HepG2 (cell line): ENCODE measurements around the gene SRCIN1. TPM values are rescaled to one million over a fixed set of nuclear protein-coding genes. Genes with fewer than 3 reads are reported as not detected.

Source experiments
- CREB3 ChIP-seq: sonication (generic); formaldehyde crosslinking; IDR thresholded peaks from 2 replicates; pipeline ENCODE4 v1.5.0; 2020; ENCODE audit warnings: missing genetic modification reagents
- GMEB1 ChIP-seq: sonication (generic); formaldehyde crosslinking; IDR thresholded peaks from 2 replicates; pipeline ENCODE4 v1.5.1; 2020; ENCODE audit warnings: missing genetic modification reagents, mild to moderate bottlenecking, borderline replicate concordance
- HDAC6 ChIP-seq: fragments of 200-600 bp; sonication (generic); IDR thresholded peaks from 2 replicates; pipeline ENCODE4 v1.7.0; 2017; ENCODE audit warnings: mild to moderate bottlenecking, antibody characterized with exemption, low read length, low read depth
- IKZF5 ChIP-seq: IDR thresholded peaks from 2 replicates; pipeline ENCODE4 v1.6.1; 2018; ENCODE audit warnings: missing genetic modification reagents, mild to moderate bottlenecking, missing compliant biosample characterization
- MBD4 ChIP-seq: IDR thresholded peaks from 2 replicates; pipeline ENCODE4 v1.6.1; 2012; ENCODE audit warnings: low read length, inconsistent platforms, borderline replicate concordance
- MED1 ChIP-seq: sonication (generic); formaldehyde crosslinking; IDR thresholded peaks from 2 replicates; pipeline ENCODE4 v1.4.0; 2020; ENCODE audit warnings: missing genetic modification reagents
- MEIS1 ChIP-seq: sonication (generic); formaldehyde crosslinking; IDR thresholded peaks from 2 replicates; pipeline ENCODE4 v1.9.0; 2021; ENCODE audit warnings: mild to moderate bottlenecking, missing genetic modification reagents, moderate library complexity, borderline replicate concordance
- MTERF4 ChIP-seq: sonication (generic); formaldehyde crosslinking; IDR thresholded peaks from 2 replicates; pipeline ENCODE4 v1.8.0; 2023; ENCODE audit warnings: mild to moderate bottlenecking, missing genetic modification reagents
- NPAS2 ChIP-seq: sonication (generic); formaldehyde crosslinking; IDR thresholded peaks from 2 replicates; pipeline ENCODE4 v1.8.0; 2022; ENCODE audit warnings: mild to moderate bottlenecking, missing genetic modification reagents, borderline replicate concordance
- RARA ChIP-seq: IDR thresholded peaks from 2 replicates; pipeline ENCODE4 v1.6.1; 2016; ENCODE audit warnings: missing genetic modification reagents, missing compliant biosample characterization
- RNF2 ChIP-seq: fragments of 450-650 bp; conservative IDR thresholded peaks from 2 replicates; pipeline ENCODE4 v1.6.1; 2016; ENCODE audit warnings: low read depth
- SALL2 ChIP-seq: sonication (generic); formaldehyde crosslinking; IDR thresholded peaks from 2 replicates; pipeline ENCODE4 v1.8.1; 2023; ENCODE audit warnings: mild to moderate bottlenecking, missing genetic modification reagents, inconsistent platforms
- THAP11 ChIP-seq: IDR thresholded peaks from 2 replicates; pipeline ENCODE4 v1.6.1; 2016; ENCODE audit warnings: missing biosample characterization, missing genetic modification reagents
- THAP7 ChIP-seq: sonication (generic); formaldehyde crosslinking; IDR thresholded peaks from 2 replicates; pipeline ENCODE4 v1.8.1; 2023; ENCODE audit warnings: mild to moderate bottlenecking, missing genetic modification reagents
- TOE1 ChIP-seq: sonication (generic); formaldehyde crosslinking; IDR thresholded peaks from 2 replicates; pipeline ENCODE4 v1.4.0; 2020; ENCODE audit warnings: mild to moderate bottlenecking, missing genetic modification reagents
- ZBTB25 ChIP-seq: IDR thresholded peaks from 2 replicates; pipeline ENCODE4 v1.6.1; 2018; ENCODE audit warnings: missing genetic modification reagents
- ZNF335 ChIP-seq: sonication (generic); formaldehyde crosslinking; IDR thresholded peaks from 2 replicates; pipeline ENCODE4 v1.4.0; 2020; ENCODE audit warnings: missing genetic modification reagents
- ZNF550 ChIP-seq: sonication (generic); formaldehyde crosslinking; IDR thresholded peaks from 2 replicates; pipeline ENCODE4 v1.4.0; 2020; ENCODE audit warnings: mild to moderate bottlenecking, missing genetic modification reagents, borderline replicate concordance
- ZNF597 ChIP-seq: sonication (generic); formaldehyde crosslinking; IDR thresholded peaks from 2 replicates; pipeline ENCODE4 v1.5.0; 2020; ENCODE audit warnings: missing genetic modification reagents
- ZNF644 ChIP-seq: IDR thresholded peaks from 2 replicates; pipeline ENCODE4 v1.6.1; 2016; ENCODE audit warnings: low read depth
- ZSCAN30 ChIP-seq: sonication (generic); formaldehyde crosslinking; IDR thresholded peaks from 2 replicates; pipeline ENCODE4 v1.5.0; 2020; ENCODE audit warnings: mild to moderate bottlenecking, missing genetic modification reagents
- polyA plus RNA-seq, 8 experiments: library from polyadenylated mRNA; depleted of rRNA in 3 of 8; stranded (reverse) in 7 of 8; unstranded in 1 of 8; fragments of >200 nt; fragmentation: Illumina TruSeq in 4 of 8; extraction: Trizol in 4 of 8; gene quantifications; 2 replicates each; pipeline versions ENCODE4 v1.2.1 to v1.2.3, GENCODE V29; 2011 to 2016; ENCODE audit warnings: low read depth in 4 of 8, missing spikeins in 1 of 8, mixed read lengths in 1 of 8; ENCODE audit not compliant: insufficient read depth in 1 of 8
- total RNA-seq, 5 experiments: library from RNA; depleted of rRNA; stranded (reverse); fragments of >200 nt; fragmentation: Illumina TruSeq; extraction: Trizol; gene quantifications; 2 replicates each; pipeline ENCODE4 v1.2.3, GENCODE V29; 2016; ENCODE audit warnings: low read depth in 1 of 5

Gene SRCIN1
- total and polyA plus RNA-seq, 2 of the 13 experiments (the other 11 are each of a cell fraction or from before 2014, with no cell fraction given): 1.2 to 9.6 TPM

- TF ChIP-seq CREB3 (CRISPR knock-in tag): no peak; the same call in 1 of the 2 replicates
- 0 out of 2 replicates have a peak, but pooled peaks have one; percentile 30 for TF ChIP-seq ZBTB25
- peak; percentile 65; the same call in 1 of the 2 replicates for TF ChIP-seq IKZF5 (CRISPR knock-in tag)
- no peak for TF ChIP-seq RNF2
- peak; percentile 39; the same call in 1 of the 2 replicates for TF ChIP-seq RARA (CRISPR knock-in tag)
- no peak for TF ChIP-seq THAP7 (CRISPR knock-in tag)
- TF ChIP-seq MBD4: no peak
- no peak for TF ChIP-seq ZNF597 (CRISPR knock-in tag)
- no peak for TF ChIP-seq ZSCAN30
- TF ChIP-seq NPAS2 (CRISPR knock-in tag): no peak
- no peak for TF ChIP-seq GMEB1 (CRISPR knock-in tag)
- peak; percentile 86; the same call in 1 of the 2 replicates for TF ChIP-seq MEIS1 (CRISPR knock-in tag)
- no peak for TF ChIP-seq TOE1 (CRISPR knock-in tag)
- no peak; the same call in 1 of the 2 replicates for TF ChIP-seq ZNF644 (CRISPR knock-in tag)
- peak; percentile 29; the same call in 1 of the 2 replicates for TF ChIP-seq ZNF550
- TF ChIP-seq SALL2: peak; percentile 3; the same call in 1 of the 2 replicates
- TF ChIP-seq ZNF335 (CRISPR knock-in tag): 0 out of 2 replicates have a peak, but pooled peaks have one; percentile 36
- peak; percentile 47; the same call in 1 of the 2 replicates for TF ChIP-seq MTERF4 (CRISPR knock-in tag)
- TF ChIP-seq MED1 (CRISPR knock-in tag): peak; percentile 80
- TF ChIP-seq THAP11 (CRISPR knock-in tag): peak; percentile 66
- TF ChIP-seq HDAC6: no peak
Observed at GRCh38 chr17:38605841-38606645, at the start of gene SRCIN1 (continued).
